SH-SY5Y (cell line): ENCODE data around the gene LIFR.

Experiments
- GATA2 ChIP-seq: IDR thresholded peaks from 2 replicates; pipeline ENCODE4 v1.6.1; 2011; ENCODE audit warnings: mild to moderate bottlenecking, low read depth, low read length
- GATA3 ChIP-seq: IDR thresholded peaks from 2 replicates; pipeline ENCODE4 v1.6.1; 2011; ENCODE audit warnings: low read depth, mild to moderate bottlenecking, low read length, moderate library complexity

Gene LIFR

GRCh38 chr5:38524022-38524421 lies 32.4 kb downstream of the LIFR start:
- TF ChIP-seq GATA2, result no peak

- no peak for TF ChIP-seq GATA2
- no peak for TF ChIP-seq GATA3
Measured at GRCh38 chr5:38519476-38519875, 37.0 kb downstream of the LIFR start.

GRCh38 chr5:38518341-38518740 lies 38.1 kb downstream of the LIFR start:
- TF ChIP-seq GATA3 (no peak), GATA2 (no peak)

- TF ChIP-seq GATA3 (no peak), GATA2 (no peak)
Measured at GRCh38 chr5:38515646-38516045, 40.8 kb downstream of the LIFR start.

GRCh38 chr5:38515092-38515491 lies 41.4 kb downstream of the LIFR start:
- TF ChIP-seq GATA2 (no peak), GATA3 (no peak)

- TF ChIP-seq GATA3 (no peak), GATA2 (no peak)
Measured at GRCh38 chr5:38509185-38509584, 47.3 kb downstream of the LIFR start.

- TF ChIP-seq GATA2 (no peak), GATA3 (no peak)
Measured at GRCh38 chr5:38506302-38506701, 50.1 kb downstream of the LIFR start.

- TF ChIP-seq GATA2 (no peak), GATA3 (no peak)
Measured at GRCh38 chr5:38500573-38501260, 55.7 kb downstream of the LIFR start.

- TF ChIP-seq GATA3 (no peak), GATA2 (no peak)
Measured at GRCh38 chr5:38497946-38498345, 58.5 kb downstream of the LIFR start.

GRCh38 chr5:38494763-38495162 lies 61.7 kb downstream of the LIFR start:
- TF ChIP-seq GATA3 (no peak), GATA2 (no peak)

GRCh38 chr5:38494175-38494574 lies 62.3 kb downstream of the LIFR start:
- TF ChIP-seq GATA2, result no peak
- no peak for TF ChIP-seq GATA3

GRCh38 chr5:38483805-38484398 lies 72.5 kb downstream of the LIFR start:
- no peak for TF ChIP-seq GATA2
- TF ChIP-seq GATA3, result no peak

GRCh38 chr5:38479315-38479904 lies 77.0 kb downstream of the LIFR start:
- TF ChIP-seq GATA2 (no peak), GATA3 (no peak)

- TF ChIP-seq GATA2 (no peak), GATA3 (no peak)
Measured at GRCh38 chr5:38478878-38479277, 77.6 kb downstream of the LIFR start.

- TF ChIP-seq GATA3 (no peak), GATA2 (no peak)
Measured at GRCh38 chr5:38478166-38478565, 78.3 kb downstream of the LIFR start.

GRCh38 chr5:38473008-38473407 lies 83.4 kb downstream of the LIFR start:
- no peak for TF ChIP-seq GATA2
- TF ChIP-seq GATA3, result no peak
